GM18870 (cell line): ENCODE measurements around the gene PTGER1.

Experiments
- ATAC-seq: cut with Tn5 transposase; IDR thresholded peaks from one replicate; pipeline ENCODE4 v1.9.1; 2021; ENCODE audit warnings: moderate library complexity; ENCODE audit not compliant: unreplicated experiment

Gene PTGER1

DNA sequence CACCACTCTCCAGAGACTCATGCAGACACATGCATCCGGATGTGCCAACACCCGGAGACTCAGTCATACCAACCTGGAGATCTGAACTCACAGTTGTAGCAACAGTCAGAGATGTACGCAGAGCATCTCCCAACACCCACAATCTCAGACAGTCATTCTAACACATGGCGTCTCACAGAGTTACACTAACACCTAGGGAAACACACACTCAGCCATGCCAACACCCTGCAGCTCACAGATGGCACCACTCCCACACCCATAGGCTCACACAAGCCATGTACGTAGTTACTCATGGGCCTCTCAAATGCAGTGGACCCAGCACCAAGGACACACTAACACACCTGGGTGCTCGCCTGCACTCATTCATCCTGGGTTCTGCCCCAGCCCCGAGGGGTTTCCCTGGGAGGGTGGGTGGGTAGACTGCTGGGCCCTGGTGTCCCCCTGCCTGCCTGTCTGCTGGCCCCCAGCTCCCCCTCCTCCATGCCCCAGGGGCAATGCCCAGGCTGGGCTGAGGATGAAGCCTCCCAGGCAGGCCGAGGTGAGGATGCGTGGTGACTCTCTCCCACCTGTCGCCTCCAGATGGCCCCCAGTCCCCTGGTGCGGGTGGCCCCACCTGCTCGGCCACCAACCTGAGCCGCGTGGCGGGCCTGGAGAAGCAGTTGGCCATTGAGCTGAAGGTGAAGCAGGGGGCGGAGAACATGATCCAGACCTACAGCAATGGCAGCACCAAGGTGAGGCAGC lies 32.1 kb downstream of the PTGER1 start:
- no peak for ATAC-seq

DNA sequence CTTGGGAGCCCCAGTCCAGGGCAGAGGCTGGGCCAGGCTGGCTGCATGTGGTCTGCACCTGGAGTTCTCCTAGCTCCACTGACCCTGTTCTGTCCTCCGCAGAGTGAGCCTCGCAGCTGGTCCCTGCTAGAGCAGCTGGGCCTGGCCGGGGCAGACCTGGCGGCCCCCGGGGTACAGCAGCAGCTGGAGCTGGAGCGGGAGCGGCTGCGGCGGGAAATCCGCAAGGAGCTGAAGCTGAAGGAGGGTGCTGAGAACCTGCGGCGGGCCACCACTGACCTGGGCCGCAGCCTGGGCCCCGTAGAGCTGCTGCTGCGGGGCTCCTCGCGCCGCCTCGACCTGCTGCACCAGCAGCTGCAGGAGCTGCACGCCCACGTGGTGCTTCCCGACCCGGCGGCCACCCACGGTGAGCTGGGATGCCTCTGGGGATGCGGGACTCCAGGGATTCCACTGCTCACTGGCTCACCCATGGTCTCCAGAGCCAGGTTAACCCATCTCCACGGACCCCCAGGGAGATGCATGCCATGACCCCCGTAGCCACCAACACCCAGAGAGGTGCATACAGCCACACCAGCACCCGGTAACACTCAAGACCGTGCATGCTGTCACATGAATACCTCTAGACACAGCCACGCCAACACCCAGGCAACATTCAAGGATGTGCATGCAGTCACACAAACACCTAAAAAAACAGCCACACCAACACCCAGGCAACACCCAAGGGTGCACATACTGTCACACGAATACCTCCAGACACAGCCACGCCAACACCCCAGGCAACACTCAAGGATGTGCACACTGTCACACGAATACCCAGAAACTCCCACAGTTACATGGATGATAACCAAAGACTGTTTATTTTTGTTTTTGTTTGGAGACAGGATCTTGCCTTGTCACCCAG lies 33.9 kb downstream of the PTGER1 start:
- no peak for ATAC-seq

DNA sequence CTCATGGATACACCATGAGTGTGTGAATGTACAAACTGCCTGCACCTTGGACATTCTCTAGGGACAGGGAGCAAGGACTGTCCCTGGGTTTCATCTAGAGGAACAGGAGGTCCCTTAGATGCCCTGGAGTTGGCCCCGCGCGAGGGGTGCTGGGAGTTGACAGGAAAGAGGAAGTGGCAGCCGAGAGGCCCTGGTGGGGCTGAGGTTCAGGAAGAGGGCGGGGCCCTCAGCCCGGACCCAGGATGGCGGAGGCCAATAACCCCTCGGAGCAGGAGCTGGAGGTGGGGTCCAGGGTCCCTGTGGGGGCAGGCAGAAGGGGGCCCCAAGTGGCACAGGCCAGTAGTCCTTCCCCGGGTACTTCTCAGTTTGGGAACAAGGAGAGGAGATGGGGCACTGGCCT lies 35.1 kb downstream of the PTGER1 start:
- ATAC-seq, result peak; percentile 69

DNA sequence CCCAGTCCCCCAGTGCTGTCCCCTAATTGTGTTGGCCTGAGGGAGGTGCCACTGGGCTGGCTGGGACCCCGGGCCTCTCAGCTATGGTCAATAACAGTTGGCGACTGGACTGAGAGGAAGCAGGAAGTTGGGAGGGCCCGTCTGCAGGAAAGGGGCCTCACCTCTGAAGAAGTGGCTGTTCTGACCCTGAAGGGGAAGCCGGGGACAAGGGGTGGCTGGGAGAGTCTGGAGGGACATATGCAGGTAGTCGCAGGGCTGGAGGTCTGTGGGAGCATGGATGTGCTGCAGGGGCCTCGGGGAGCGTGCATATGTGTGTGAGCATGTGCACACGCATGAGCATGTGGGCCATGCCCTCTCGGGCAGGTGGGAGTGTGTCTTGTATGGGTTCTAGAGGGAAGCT lies 36.1 kb downstream of the PTGER1 start:
- ATAC-seq, result no peak

DNA sequence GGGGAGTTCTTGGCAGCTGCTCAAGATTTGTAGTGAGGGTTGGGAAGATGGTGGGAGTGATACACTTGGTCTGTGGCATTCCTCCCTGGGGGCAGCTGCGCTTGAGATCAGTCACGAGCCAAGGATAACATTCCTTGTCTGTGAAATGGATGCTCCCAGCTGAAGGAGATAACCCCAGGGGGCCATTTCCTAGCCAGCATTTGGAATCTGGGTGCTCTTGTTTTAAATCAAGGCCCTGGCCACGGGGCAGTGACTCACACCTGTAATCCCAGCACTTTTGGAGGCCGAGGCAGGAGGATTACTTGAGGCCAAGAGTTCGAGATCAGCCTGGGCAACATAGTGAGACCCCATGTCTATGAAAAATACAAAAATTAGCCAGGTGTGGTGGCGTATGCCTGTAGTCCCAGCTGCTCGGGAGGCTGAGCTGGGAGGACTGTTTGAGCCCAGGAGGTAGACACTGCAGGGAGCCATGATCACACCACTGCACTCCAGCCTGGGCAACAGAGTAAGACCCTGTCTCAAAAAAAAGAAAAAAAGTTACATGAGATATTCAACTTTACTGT lies 37.5 kb downstream of the PTGER1 start:
- no peak for ATAC-seq

DNA sequence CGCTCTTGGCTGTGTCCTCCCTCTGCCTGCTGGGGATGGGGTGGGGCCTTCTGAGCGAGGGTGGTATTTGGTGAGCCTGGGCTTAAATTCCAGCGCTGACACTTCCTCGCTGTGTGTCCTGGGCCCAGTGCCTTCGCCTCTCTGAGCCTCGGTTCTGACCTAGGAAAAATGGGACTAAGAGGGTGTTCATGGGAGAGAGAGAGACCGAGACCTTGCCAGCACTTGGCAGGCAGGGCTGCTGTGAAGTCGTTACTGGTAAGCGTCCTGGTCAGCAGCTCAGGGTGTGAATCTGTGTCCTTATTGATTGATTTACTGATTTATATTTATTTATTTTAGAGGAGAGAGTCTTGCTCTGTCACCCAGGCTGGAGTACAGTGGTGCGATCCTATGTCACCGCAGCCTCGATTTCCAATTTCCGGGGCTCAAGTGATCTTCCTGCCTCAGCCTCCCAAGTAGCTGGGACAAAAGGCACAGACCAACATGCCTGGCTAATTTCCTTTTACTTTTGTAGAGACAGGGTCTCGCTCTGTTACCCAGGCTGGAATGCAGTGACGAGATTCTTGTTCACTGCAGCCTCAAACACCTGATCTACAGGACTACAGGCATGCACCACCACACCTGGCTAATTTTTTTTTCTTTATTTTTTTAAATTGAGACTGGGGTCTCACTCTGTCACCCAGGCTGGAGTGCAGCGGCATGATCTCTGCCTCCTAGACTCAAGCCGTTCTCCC lies 39.7 kb downstream of the PTGER1 start:
- no peak for ATAC-seq

DNA sequence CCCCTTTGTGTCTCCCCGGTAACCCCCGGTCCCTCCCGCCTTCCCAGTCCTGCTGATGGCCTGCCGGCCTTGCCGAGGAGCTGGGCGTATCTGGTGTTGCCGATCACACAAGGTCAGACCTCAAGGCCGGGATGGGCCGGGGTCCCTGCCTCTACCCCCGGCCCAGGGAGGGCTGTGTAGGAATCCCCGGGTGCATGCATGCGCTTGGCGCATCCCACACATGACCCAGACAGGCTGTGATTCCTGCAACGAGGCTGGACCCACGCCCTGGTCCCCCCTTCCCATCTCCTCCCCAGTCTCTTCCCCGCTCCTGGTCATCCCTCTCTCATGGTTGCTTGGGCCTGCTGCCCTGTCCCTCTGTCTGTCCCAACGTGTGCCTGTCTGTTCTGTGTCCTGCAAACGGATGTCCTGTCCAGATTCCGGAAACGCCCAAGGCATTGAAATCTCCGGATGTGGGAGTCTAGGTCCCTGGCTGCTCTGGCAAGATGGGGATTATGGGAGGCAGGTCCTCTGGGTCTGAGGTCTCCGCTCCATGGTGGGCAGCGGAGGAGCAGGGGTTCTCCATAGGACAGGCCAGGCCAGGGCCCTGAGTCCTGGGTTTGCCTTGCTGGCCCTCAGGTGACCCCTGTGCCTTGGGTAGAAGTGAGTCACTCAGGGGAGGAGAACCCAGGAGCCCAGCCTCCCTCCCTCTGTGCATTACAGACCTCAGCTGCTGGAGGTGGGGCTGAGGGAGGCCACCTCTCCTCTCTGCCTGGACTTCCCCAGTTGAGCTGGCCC lies 40.4 kb downstream of the PTGER1 start:
- no peak for ATAC-seq

DNA sequence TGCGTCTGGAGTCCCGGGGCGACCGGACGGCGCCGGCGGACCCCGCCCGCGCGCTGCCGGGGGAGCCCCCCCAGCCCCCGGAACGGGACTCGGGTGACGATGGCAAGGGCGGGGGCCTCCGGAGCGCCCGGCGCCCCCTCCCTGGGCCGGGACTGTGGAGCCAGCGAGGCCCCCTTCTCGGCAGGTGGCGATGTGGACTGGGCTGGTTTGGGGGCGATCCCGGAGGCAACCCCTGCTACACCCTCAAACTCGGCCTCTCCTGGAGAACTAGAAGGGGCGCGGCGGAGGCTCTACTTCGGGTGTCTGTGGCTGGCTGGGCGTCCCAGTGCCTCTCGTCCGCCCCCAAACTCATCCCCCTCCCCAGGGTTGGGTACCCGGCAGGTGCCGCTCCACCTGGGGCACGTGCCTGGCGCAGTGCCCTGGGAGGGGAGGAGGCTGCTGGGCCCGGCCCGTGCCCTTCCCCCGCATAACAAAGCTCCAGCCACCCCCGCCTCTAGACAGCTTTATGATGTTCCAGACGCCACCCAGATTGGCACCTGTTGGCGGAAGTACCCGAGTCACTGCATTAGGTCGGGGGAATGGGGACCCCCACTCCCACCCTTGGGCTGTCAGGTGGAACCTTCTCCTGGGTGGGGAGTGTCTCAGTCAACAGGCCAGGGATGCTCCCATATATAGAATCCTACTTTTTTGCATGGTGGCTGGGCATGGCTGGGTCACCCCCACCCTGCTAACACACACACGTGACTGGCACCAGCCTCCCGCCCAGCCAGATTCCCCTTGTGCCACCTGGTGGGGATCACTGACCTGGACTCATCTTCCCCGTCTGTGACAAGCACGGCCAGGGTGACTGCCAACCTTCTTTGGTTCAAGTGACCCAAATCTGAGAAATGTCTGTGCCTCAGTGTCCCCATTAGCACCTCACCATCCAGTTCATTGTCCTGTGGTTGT lies 41.3 kb downstream of the PTGER1 start:
- ATAC-seq, result no peak

DNA sequence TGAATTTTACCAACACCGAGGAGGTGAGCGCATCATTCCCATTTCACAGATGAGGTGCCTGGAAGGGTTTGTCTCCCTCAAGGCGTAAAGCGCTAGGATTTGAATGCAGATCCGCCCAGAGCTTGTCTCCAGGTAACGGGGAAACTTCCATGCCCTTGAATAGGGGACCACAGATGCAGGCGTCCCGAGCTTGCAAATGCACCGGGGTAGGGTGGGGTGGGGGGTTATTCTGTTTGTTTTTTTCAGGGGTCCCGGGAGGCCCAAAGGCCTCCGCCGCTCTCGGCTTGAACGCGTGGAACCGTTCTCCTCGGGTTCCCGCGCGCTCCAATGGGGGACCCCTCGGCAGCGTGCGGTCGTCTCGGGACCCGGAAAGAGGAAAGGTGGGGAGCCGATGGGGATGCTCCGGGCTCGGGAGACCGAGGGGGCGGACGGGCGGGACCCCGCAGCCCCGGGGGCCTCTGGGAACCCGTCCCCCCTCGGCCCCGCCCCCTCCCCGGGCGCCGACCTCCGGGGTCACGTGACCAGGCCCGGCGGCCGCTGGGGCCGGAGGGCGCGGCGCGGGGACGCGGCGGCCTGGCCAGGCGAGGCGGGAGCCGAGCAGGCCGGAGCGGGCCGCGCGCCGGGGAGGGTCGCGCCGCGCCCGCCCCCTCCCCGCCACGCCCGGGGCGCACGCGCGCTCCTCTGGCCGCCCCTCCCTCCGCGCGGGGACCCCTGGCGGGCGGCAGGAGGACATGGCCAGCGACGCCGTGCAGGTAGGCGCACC lies 42.2 kb downstream of the PTGER1 start, which contains the start of gene PKN1:
Gene PKN1, plus strand, starts transcription at position 516 of the 763 bp plus-strand sequence. Its CDS starts 216 bp downstream, at position 732.
- ATAC-seq, result no peak

DNA sequence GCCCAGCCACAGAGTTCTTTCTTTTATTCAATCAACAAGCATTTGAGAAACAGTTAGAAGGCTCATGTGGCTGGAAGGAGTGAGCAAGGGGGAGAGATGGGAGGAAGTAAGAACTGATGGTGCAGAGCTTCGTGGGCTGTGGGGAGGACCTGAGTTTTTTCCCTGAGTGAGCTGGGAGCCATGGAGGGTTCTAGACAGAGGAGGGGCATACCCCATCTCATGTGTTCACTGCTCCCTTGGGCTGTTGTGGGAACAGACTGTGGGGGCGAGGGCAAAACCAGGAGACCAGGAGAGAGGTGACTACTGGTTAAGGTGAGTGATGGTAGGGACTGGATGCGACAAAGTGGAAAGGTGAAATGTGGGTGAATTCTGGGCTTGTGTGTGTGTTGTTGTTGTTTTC lies 44.4 kb downstream of the PTGER1 start:
- ATAC-seq, result no peak

DNA sequence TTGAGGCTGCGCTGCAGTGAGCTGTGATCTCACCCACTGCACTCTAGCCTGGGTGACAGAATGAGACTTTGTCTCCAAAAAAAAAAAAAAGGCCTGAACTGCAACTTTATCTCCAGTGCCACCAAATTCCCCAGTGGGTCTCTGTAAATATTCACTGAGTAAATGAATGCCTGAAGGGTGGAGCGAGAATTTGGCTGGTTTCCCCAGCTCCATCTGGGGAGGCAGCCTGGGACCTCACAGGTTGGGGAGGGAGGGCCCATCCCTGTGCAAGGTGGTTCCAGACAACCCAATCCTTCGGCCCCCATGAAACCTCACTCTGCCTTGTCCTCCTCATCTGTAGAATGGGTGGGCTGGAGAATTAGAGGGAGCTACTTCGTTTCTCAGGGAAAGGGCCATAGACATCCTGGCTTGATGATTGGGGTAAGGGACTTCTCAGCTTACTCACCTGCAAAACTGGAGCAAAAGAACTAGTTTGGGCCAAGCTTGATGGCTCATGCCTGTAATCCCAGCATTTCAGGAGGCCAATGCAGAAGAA lies 46.2 kb downstream of the PTGER1 start:
- no peak for ATAC-seq

DNA sequence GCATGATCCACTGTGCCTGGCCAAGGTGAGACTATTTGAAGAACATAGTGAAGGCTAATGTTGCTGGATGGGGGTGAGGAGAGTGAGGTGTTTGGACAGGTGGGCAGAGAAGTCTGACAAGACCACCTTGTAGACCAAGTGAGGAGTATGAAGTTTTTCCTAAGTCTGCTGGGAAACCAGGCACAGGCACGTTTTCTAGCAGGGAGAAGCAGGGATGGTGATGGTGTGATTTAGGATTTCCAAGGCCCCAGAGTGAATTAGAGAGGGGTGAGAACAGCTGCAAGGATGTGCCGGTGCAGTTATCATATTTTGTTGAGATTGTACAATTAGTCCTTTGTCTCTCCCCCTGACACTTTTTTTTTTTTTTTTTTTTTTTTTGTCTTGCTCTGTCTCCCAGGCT lies 47.7 kb downstream of the PTGER1 start:
- ATAC-seq, result no peak

DNA sequence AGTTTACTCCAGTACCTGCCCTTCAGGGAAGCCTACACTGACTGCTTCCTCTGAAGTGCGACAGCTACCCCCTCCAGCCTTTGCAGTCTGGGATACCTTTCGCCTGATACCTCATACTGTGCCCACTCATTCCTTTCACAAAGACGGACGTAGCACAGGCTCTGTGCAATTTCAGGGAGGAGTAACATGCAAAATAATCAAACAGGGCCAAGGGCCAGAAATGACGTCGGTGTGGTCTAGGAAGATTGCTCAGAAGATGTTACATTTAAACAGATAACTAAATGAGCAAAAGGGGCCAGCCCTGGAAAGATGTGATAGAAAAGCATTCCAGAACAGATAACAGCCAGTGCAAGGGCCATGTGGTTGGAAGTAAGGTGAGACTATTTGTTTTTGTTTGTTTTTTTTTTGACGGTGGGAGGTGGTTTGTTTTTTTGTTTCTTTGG lies 49.4 kb downstream of the PTGER1 start:
- no peak for ATAC-seq
